IMR-90 (cell line): ENCODE data around the gene CSN1S1. TPM values are rescaled to one million over a fixed set of nuclear protein-coding genes. Genes with fewer than 3 reads are reported as not detected.
"Not testable (repeated sequence)": the region's sequence is repeated elsewhere in the genome, so short reads cannot be mapped to it uniquely, and the experiment has no call there.

Experiments
- ATAC-seq: fragments of 200-7000 bp; cut with Tn5 transposase; 2 replicates; pipeline ENCODE4 v1.9.1; 2020; ENCODE audit warnings: low read depth, mild to moderate bottlenecking, moderate library complexity
- BruUV-seq: library from RNA; stranded (reverse); fragments of 400-500 nt; replicated peaks from 2 replicates; lab custom pipeline; 2021; lab: Mats Ljungman, UMichigan
- CTCF ChIA-PET: fragments of 300-600 bp; formaldehyde crosslinking; extraction: SDS; loops from one replicate; lab custom pipeline; 2021; ENCODE audit warnings: antibody characterized with exemption; lab: Yijun Ruan, JAX
- POLR2A ChIA-PET: fragments of 300-600 bp; sonication (Branson Sonifier 250); formaldehyde crosslinking; loops from one replicate; lab custom pipeline; 2022; ENCODE audit warnings: antibody characterized with exemption; ENCODE audit not compliant: unreplicated experiment; lab: Charles Lee
- DNase-seq: peaks from one replicate; pipeline ENCODE4 v3.0.0; 2013
- H2AFZ ChIP-seq: replicated peaks from 2 replicates; pipeline ENCODE3; 2013; ENCODE audit warnings: low read length, mild to moderate bottlenecking; ENCODE audit not compliant: poor library complexity
- H2AK5ac ChIP-seq: 2 replicates; pipeline ENCODE4 v1.6.1; 2013; ENCODE audit warnings: low read depth, low read length, inconsistent platforms
- H2AK9ac ChIP-seq: replicated peaks from 2 replicates; pipeline ENCODE3; 2013; ENCODE audit warnings: mild to moderate bottlenecking, low read depth, low read length, moderate library complexity; ENCODE audit not compliant: poor library complexity
- H2BK120ac ChIP-seq: 2 replicates; pipeline ENCODE4 v1.6.1; 2013; ENCODE audit warnings: low read depth, low read length, inconsistent platforms
- H2BK15ac ChIP-seq: 3 replicates; pipeline ENCODE4 v1.6.1; 2013; ENCODE audit warnings: low read depth, low read length, inconsistent platforms
- H2BK20ac ChIP-seq: 2 replicates; pipeline ENCODE4 v1.6.1; 2013; ENCODE audit warnings: low read depth, mild to moderate bottlenecking, inconsistent platforms, low read length, moderate library complexity
- H2BK5ac ChIP-seq: 2 replicates; pipeline ENCODE4 v1.6.1; 2013; ENCODE audit warnings: mild to moderate bottlenecking, low read depth, low read length, inconsistent platforms; ENCODE audit not compliant: poor library complexity, severe bottlenecking
- H3K14ac ChIP-seq: replicated peaks from 2 replicates; pipeline ENCODE4 v1.6.1; 2013; ENCODE audit warnings: low read depth, low read length, inconsistent platforms
- H3K18ac ChIP-seq: 2 replicates; pipeline ENCODE4 v1.6.1; 2013; ENCODE audit warnings: low read depth, low read length, control low read depth
- H3K23ac ChIP-seq: 2 replicates; pipeline ENCODE4 v1.6.1; 2013; ENCODE audit warnings: low read depth, low read length, inconsistent platforms
- H3K27ac ChIP-seq: 2 replicates; pipeline ENCODE4 v1.5.1; 2013; ENCODE audit warnings: mild to moderate bottlenecking, control low read depth, low read length; ENCODE audit not compliant: insufficient read depth
- H3K27me3 ChIP-seq: 2 replicates; pipeline ENCODE4 v1.6.1; 2013; ENCODE audit warnings: low read length; ENCODE audit not compliant: control insufficient read depth, insufficient read depth
- H3K36me3 ChIP-seq: 2 replicates; pipeline ENCODE4 v1.6.1; 2013; ENCODE audit warnings: low read length, mixed read lengths; ENCODE audit not compliant: control insufficient read depth, insufficient read depth
- H3K4ac ChIP-seq: 2 replicates; pipeline ENCODE4 v1.6.1; 2013; ENCODE audit warnings: low read depth, low read length, inconsistent platforms
- H3K4me1 ChIP-seq: 2 replicates; pipeline ENCODE4 v1.6.1; 2013; ENCODE audit warnings: low read length, mixed read lengths; ENCODE audit not compliant: control insufficient read depth, insufficient read depth
- H3K4me2 ChIP-seq: 2 replicates; pipeline ENCODE4 v1.6.1; 2013; ENCODE audit warnings: low read depth, mild to moderate bottlenecking, control low read depth, low read length, moderate library complexity
- H3K4me3 ChIP-seq: 2 replicates; pipeline ENCODE4 v1.5.1; 2013; ENCODE audit warnings: low read depth, mild to moderate bottlenecking, control low read depth, low read length, moderate library complexity; ENCODE audit not compliant: insufficient read depth
- H3K56ac ChIP-seq: 2 replicates; pipeline ENCODE4 v1.6.1; 2013; ENCODE audit warnings: low read length, inconsistent platforms; ENCODE audit not compliant: insufficient read depth; ENCODE audit errors: extremely low read depth
- H3K79me1 ChIP-seq, 2 experiments: 2 replicates each; pipeline ENCODE4 v1.6.1; 2013; ENCODE audit warnings: low read length in 2 of 2, inconsistent platforms in 1 of 2, low read depth in 1 of 2
- H3K9ac ChIP-seq: 2 replicates; pipeline ENCODE4 v1.6.1; 2013; ENCODE audit warnings: low read depth, low read length, control low read depth
- H3K9me1 ChIP-seq: 2 replicates; pipeline ENCODE4 v1.6.1; 2013; ENCODE audit warnings: low read length, inconsistent platforms; ENCODE audit not compliant: insufficient read depth
- H3K9me3 ChIP-seq: 2 replicates; pipeline ENCODE4 v1.6.1; 2013; ENCODE audit warnings: low read length; ENCODE audit not compliant: control insufficient read depth, insufficient read depth
- H4K20me1 ChIP-seq: 2 replicates; pipeline ENCODE4 v1.6.1; 2013; ENCODE audit warnings: low read length, inconsistent platforms; ENCODE audit not compliant: insufficient read depth
- H4K5ac ChIP-seq: 2 replicates; pipeline ENCODE4 v1.6.1; 2013; ENCODE audit warnings: mild to moderate bottlenecking, low read depth, low read length, control low read depth
- H4K8ac ChIP-seq, 2 experiments: 2 replicates each; pipeline ENCODE4 v1.6.1; 2013; ENCODE audit warnings: low read depth in 2 of 2, low read length in 2 of 2, control low read depth in 1 of 2, inconsistent platforms in 1 of 2
- H4K91ac ChIP-seq: 2 replicates; pipeline ENCODE4 v1.6.1; 2013; ENCODE audit warnings: low read depth, low read length, inconsistent platforms; ENCODE audit not compliant: insufficient read depth
- WGBS, 2 experiments: methylation state at CpG; one replicate each; pipeline versions ENCODE4 v1.1.5 to v1.1.7; 2013; ENCODE audit warnings: missing lambda C conversion rate in 2 of 2; ENCODE audit not compliant: insufficient read length in 1 of 2; ENCODE audit errors: extremely low coverage in 2 of 2; 5-methylcytosine and 5-hydroxymethylcytosine counted together
- dilution Hi-C: fragments of 300-500 bp; cut with HindIII; formaldehyde crosslinking; loops from one replicate; pipeline ENCODE4 v1.14.3; 2018; ENCODE audit warnings: low sequenced_read_pairs; ENCODE audit not compliant: unreplicated experiment
- in situ Hi-C: fragments of 300-500 bp; cut with MboI; formaldehyde crosslinking; loops from 3 replicates; pipeline ENCODE4 v1.14.3; 2019; ENCODE audit warnings: low sequenced_read_pairs, inconsistent platforms, mixed read lengths
- intact Hi-C: fragments of 100-400 bp; cut with micrococcal nuclease; formaldehyde crosslinking; loops from 2 replicates; pipeline ENCODE4 v1.10.0; 2022
- polyA plus RNA-seq, 3 experiments: library from polyadenylated mRNA; depleted of rRNA; stranded (reverse); fragments of >200 nt; gene quantifications; 2 replicates each; pipeline ENCODE4 v1.2.3, GENCODE V29; 2012; ENCODE audit warnings: low replicate concordance in 1 of 3
- total RNA-seq: library from RNA; depleted of rRNA; stranded (reverse); fragments of >200 nt; gene quantifications from 2 replicates; pipeline ENCODE4 v1.2.3, GENCODE V29; 2012

The CSN1S1 gene
- total and polyA plus RNA-seq, 2 of the 4 experiments (the other 2 are of a cell fraction): not detected

DNA sequence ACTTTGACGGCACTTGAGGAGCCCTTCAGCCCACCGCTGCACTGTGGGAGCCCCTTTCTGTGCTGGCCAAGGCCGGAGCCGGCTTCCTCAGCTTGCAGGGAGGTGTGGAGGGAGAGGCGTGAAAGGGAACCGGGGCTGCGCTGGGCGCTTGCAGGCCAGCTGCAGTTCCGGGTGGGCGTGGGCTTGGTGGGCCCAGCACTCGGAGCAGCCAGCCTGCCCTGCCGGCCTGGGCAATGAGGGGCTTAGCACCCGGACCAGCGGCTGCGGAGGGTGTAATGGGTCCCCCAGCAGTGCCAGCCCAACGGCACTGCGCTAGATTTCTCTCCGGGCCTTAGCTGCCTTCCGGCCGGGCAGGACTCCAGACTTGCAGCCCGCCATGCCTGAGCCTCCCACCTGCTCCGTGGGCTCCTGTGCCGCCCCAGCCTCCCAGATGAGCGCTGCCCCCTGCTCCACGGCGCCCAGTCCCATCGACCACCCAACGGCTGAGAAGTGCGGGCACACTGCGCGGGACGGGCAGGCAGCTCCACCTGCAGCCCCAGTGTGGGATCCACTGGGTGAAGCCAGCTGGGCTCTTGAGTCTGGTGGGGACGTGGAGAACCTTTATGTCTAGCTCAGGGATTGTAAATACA lies 7.0 kb upstream of the CSN1S1 start:
- H3K23ac ChIP-seq, H3K56ac ChIP-seq, dilution Hi-C loops, H3K9ac ChIP-seq, H3K4me3 ChIP-seq, H3K27ac ChIP-seq, H3K79me1 ChIP-seq, H2BK20ac ChIP-seq, H3K18ac ChIP-seq, ATAC-seq, H2AK9ac ChIP-seq, H3K4me2 ChIP-seq, H4K8ac ChIP-seq, H4K91ac ChIP-seq, H2BK120ac ChIP-seq, H2AFZ ChIP-seq, H4K5ac ChIP-seq, in situ Hi-C loops, BruUV-seq, DNase-seq, H3K14ac ChIP-seq, H2BK15ac ChIP-seq, H3K4ac ChIP-seq, H3K4me1 ChIP-seq, intact Hi-C loops, H3K27me3 ChIP-seq, H4K20me1 ChIP-seq, POLR2A ChIA-PET, H3K36me3 ChIP-seq, CTCF ChIA-PET, H3K9me1 ChIP-seq, H3K9me3 ChIP-seq, H2AK5ac ChIP-seq, H2BK5ac ChIP-seq: not testable (repeated sequence)
- 89% methylated on average over 12 of the region's 33 CpGs; no CpG with 5 or more reads in 1 of the 2 experiments for WGBS, 2 experiments
